Smooth muscle cell (in vitro differentiated cells): ENCODE results near the gene PEX10. TPM values are rescaled to one million over a fixed set of nuclear protein-coding genes. Genes with fewer than 3 reads are reported as not detected.

Experiments
- DNase-seq: peaks from one replicate; lab custom pipeline; 2025; ENCODE audit not compliant: unreplicated experiment; lab: John Stamatoyannopoulos, UW
- H2AFZ ChIP-seq: fragments of 200-600 bp; sonication (generic); 2 replicates; pipeline ENCODE4 v1.6.0; 2016; ENCODE audit warnings: antibody characterized with exemption, low read depth, mild to moderate bottlenecking
- H3F3A ChIP-seq: fragments of 200-600 bp; sonication (generic); 2 replicates; pipeline ENCODE4 v1.6.0; 2017; ENCODE audit warnings: antibody characterized with exemption, low read depth
- H3K27ac ChIP-seq: fragments of 200-600 bp; sonication (generic); 2 replicates; pipeline ENCODE4 v1.5.1; 2016; ENCODE audit warnings: low read depth, mild to moderate bottlenecking
- H3K27me3 ChIP-seq: fragments of 200-600 bp; sonication (generic); 2 replicates; pipeline ENCODE4 v1.6.1; 2016; ENCODE audit warnings: low read depth, mild to moderate bottlenecking
- H3K36me3 ChIP-seq: fragments of 200-600 bp; sonication (generic); 2 replicates; pipeline ENCODE4 v1.5.1; 2016; ENCODE audit warnings: low read depth
- H3K4me1 ChIP-seq: fragments of 200-600 bp; sonication (generic); 2 replicates; pipeline ENCODE4 v1.5.1; 2016; ENCODE audit warnings: low read depth
- H3K4me2 ChIP-seq: fragments of 200-600 bp; sonication (generic); 2 replicates; pipeline ENCODE4 v1.6.0; 2016; ENCODE audit warnings: mild to moderate bottlenecking
- H3K4me3 ChIP-seq: fragments of 200-600 bp; sonication (generic); 2 replicates; pipeline ENCODE4 v1.5.1; 2016; ENCODE audit warnings: mild to moderate bottlenecking
- H3K79me2 ChIP-seq: fragments of 200-600 bp; sonication (generic); 2 replicates; pipeline ENCODE4 v1.6.0; 2016; ENCODE audit warnings: low read depth, mild to moderate bottlenecking
- H3K9ac ChIP-seq: fragments of 200-600 bp; sonication (generic); 2 replicates; pipeline ENCODE4 v1.6.0; 2016; ENCODE audit warnings: low read depth
- H3K9me3 ChIP-seq: fragments of 200-600 bp; sonication (generic); replicated peaks from 2 replicates; pipeline ENCODE4 v1.5.1; 2016; ENCODE audit warnings: low read depth
- H4K20me1 ChIP-seq: fragments of 200-600 bp; sonication (generic); 2 replicates; pipeline ENCODE4 v1.6.0; 2016; ENCODE audit warnings: low read depth
- CTCF ChIP-seq: fragments of 200-600 bp; sonication (generic); IDR thresholded peaks from 2 replicates; pipeline ENCODE4 v1.5.1; 2017; ENCODE audit warnings: borderline replicate concordance, mild to moderate bottlenecking, antibody characterized with exemption; ENCODE audit not compliant: insufficient read depth, poor library complexity, severe bottlenecking
- WGBS: methylation state at CpG from one replicate; pipeline ENCODE4 v1.1.7; 2016; ENCODE audit warnings: low lambda C conversion rate; 5-methylcytosine and 5-hydroxymethylcytosine counted together
- polyA plus RNA-seq: library from polyadenylated mRNA; unstranded; fragments of >200 nt; fragmentation: Nextera tagmentation; extraction: Ambion mirVana; gene quantifications from 2 replicates; pipeline ENCODE4 v1.2.1, GENCODE V29; 2016
- total RNA-seq: library from RNA; depleted of rRNA; stranded (reverse); fragments of >200 nt; gene quantifications from 2 replicates; pipeline ENCODE4 v1.2.3, GENCODE V29; 2014

The PEX10 gene
- total and polyA plus RNA-seq, 2 experiments from 2014 or later, result 14.0 to 20.3 TPM

DNA sequence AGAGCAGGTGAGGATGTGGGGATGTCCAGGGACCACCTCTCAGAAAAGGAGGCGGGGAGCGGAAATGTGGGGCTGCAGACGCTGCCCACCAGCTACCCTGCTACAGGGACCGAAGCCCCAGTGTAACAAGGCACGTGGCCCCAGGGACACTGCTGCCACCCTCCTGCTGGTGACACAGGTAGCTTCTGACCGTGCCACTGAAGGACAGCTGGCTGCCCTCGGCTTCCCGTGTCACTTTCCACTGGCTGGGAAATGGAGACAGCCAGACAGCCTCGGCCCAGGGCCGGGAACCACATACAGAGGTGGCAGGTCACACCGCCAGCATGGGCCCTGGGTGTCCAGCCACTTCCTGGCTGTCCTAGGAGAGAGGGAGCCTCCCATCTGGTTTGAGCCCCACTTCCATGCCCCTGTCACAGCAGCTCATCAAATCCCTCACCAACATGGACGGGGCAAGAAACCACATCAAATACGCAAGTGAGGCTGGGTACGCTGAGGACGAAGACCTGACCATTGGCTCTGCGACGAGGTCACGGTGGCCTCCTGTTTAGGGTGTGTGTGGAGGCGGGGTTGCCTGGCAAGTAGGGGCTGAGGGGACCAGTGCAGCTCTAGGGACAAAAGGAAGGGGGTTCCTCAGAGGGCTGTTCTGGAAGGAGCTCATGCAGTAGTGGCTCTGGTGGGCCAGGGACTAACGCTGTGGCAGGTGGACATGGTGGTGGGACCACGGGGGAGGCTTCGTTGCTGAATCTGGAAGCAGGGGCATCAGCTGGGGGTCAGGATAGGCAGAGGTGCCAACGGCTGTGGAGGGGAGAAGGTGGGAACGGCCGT is 5.0 kb downstream of the PEX10 start:
- no peak for TF ChIP-seq CTCF
- no peak overlapping the region for H3K27ac ChIP-seq
- no peaks in the 10 kb centered on the region for H3K36me3 ChIP-seq
- WGBS, result 89% methylated on average over 23 of the region's 25 CpGs
- no peaks in the 10 kb centered on the region for H3K79me2 ChIP-seq
- peaks cover 16% of the 10 kb centered on the region for H4K20me1 ChIP-seq
- H3K4me3 ChIP-seq, result no peak overlapping the region
- H3F3A ChIP-seq, result peaks cover 8% of the 10 kb centered on the region
- no peaks in the 10 kb centered on the region for H3K27me3 ChIP-seq
- no peak for DNase-seq
- no peak overlapping the region for H3K4me2 ChIP-seq
- H2AFZ ChIP-seq, result no peak overlapping the region
- no peaks in the 10 kb centered on the region for H3K9me3 ChIP-seq
- H3K4me1 ChIP-seq, result no peaks in the 10 kb centered on the region
- no peak overlapping the region for H3K9ac ChIP-seq

- H3F3A ChIP-seq, result peaks cover 8% of the 10 kb centered on the region
- no peaks in the 10 kb centered on the region for H3K27me3 ChIP-seq
- no peak overlapping the region for H3K4me2 ChIP-seq
- H3K79me2 ChIP-seq, result no peaks in the 10 kb centered on the region
- H3K4me1 ChIP-seq, result no peaks in the 10 kb centered on the region
- H2AFZ ChIP-seq, result no peak overlapping the region
- H3K9me3 ChIP-seq, result no peaks in the 10 kb centered on the region
- no peak for DNase-seq
- H3K27ac ChIP-seq, result no peak overlapping the region
- peaks cover 24% of the 10 kb centered on the region for H4K20me1 ChIP-seq
- no peak overlapping the region for H3K4me3 ChIP-seq
- H3K9ac ChIP-seq, result no peak overlapping the region
- no peaks in the 10 kb centered on the region for H3K36me3 ChIP-seq
- WGBS, result 91% methylated on average over 26 of the region's 26 CpGs
- no peak for TF ChIP-seq CTCF
Observed at GRCh38 chr1:2406451-2407041, 5.8 kb downstream of the PEX10 start.

- Histone ChIP-seq H3K4me1 (no peaks in the 10 kb centered on the region), H2AFZ (no peak overlapping the region), H3K36me3 (peaks cover 1% of the 10 kb centered on the region), H3K79me2 (no peaks in the 10 kb centered on the region), H3K9me3 (no peaks in the 10 kb centered on the region), H3K27me3 (no peaks in the 10 kb centered on the region), H3K4me2 (no peak overlapping the region), H3K9ac (no peak overlapping the region), H3F3A (peaks cover 8% of the 10 kb centered on the region), H4K20me1 (peaks cover 30% of the 10 kb centered on the region), H3K27ac (no peak overlapping the region), H3K4me3 (no peak overlapping the region)
- no peak for TF ChIP-seq CTCF
- no peak for DNase-seq
- 82% methylated on average over 28 of the region's 28 CpGs for WGBS
Observed at GRCh38 chr1:2405588-2406295, 6.6 kb downstream of the PEX10 start.
